ENCODE data around the gene SLC43A3.

Gene SLC43A3

GRCh38 chr11:57426439-57426928 lies 437 bp downstream of the SLC43A3 start:
- DNase-seq = no peak

GRCh38 chr11:57425565-57426438 lies 1.1 kb downstream of the SLC43A3 start:
- DNase-seq = no peak

- no peak for DNase-seq
Measured at GRCh38 chr11:57424792-57425564, 1.9 kb downstream of the SLC43A3 start.

GRCh38 chr11:57424137-57424791 lies 2.7 kb downstream of the SLC43A3 start:
- no peak for DNase-seq

GRCh38 chr11:57422669-57423068 lies 4.3 kb downstream of the SLC43A3 start:
- no peak for DNase-seq

- no peak for DNase-seq
Measured at GRCh38 chr11:57421805-57422204, 5.1 kb downstream of the SLC43A3 start.

GRCh38 chr11:57421066-57421465 lies 5.9 kb downstream of the SLC43A3 start:
- DNase-seq = no peak

- DNase-seq = no peak
Measured at GRCh38 chr11:57419146-57419545, 7.8 kb downstream of the SLC43A3 start.

- no peak for DNase-seq
Measured at GRCh38 chr11:57418131-57418530, 8.8 kb downstream of the SLC43A3 start.

GRCh38 chr11:57417056-57417455 lies 9.9 kb downstream of the SLC43A3 start:
- no peak for DNase-seq

GRCh38 chr11:57416436-57416835 lies 10.5 kb downstream of the SLC43A3 start:
- no peak for DNase-seq

GRCh38 chr11:57414612-57415212 lies 12.2 kb downstream of the SLC43A3 start:
- DNase-seq = no peak

- no peak for DNase-seq
Measured at GRCh38 chr11:57413681-57414080, 13.2 kb downstream of the SLC43A3 start.

GRCh38 chr11:57410287-57410686 lies 16.6 kb downstream of the SLC43A3 start:
- DNase-seq = no peak

GRCh38 chr11:57409321-57410100 lies 17.4 kb downstream of the SLC43A3 start:
- no peak for DNase-seq

- DNase-seq = no peak
Measured at GRCh38 chr11:57408771-57409170, 18.1 kb downstream of the SLC43A3 start.

GRCh38 chr11:57407941-57408475 lies 18.9 kb downstream of the SLC43A3 start:
- no peak for DNase-seq

- DNase-seq = no peak
Measured at GRCh38 chr11:57407010-57407920, 19.7 kb downstream of the SLC43A3 start.

- no peak for DNase-seq
Measured at GRCh38 chr11:57406337-57406904, 20.5 kb downstream of the SLC43A3 start.

- no peak for DNase-seq
Measured at GRCh38 chr11:57405271-57405860, 21.6 kb downstream of the SLC43A3 start.
